Activated CD8-positive, alpha-beta memory T cell treated with anti-CD3 and anti-CD28 coated beads, Interleukin-2, amount 50 U/mL, for 4 hours (primary cell): ENCODE data around the gene ATP5ME.
A peak's percentile ranks its signal among the peaks of the same experiment; 100 is the strongest.
"Not testable (repeated sequence)": the region's sequence is repeated elsewhere in the genome, so short reads cannot be mapped to it uniquely, and the experiment has no call there.

Source experiments
- DNase-seq: peaks from one replicate; pipeline ENCODE4 v3.0.0-alpha.2; 2020

Gene ATP5ME

GRCh38 chr4:683247-683897 lies 9.3 kb upstream of the ATP5ME start:
- DNase-seq, result no peak

GRCh38 chr4:682490-683172 lies 8.6 kb upstream of the ATP5ME start:
- no peak for DNase-seq

GRCh38 chr4:681736-682451 lies 7.8 kb upstream of the ATP5ME start:
- no peak for DNase-seq

GRCh38 chr4:680928-681645 lies 7.0 kb upstream of the ATP5ME start:
- peak; percentile 55 for DNase-seq

GRCh38 chr4:680551-680927 lies 6.5 kb upstream of the ATP5ME start:
- DNase-seq, result peak; percentile 22

GRCh38 chr4:680091-680490 lies 6.0 kb upstream of the ATP5ME start:
- DNase-seq, result no peak

GRCh38 chr4:679629-680028 lies 5.6 kb upstream of the ATP5ME start:
- no peak for DNase-seq

- no peak for DNase-seq
Measured at GRCh38 chr4:679104-679481, 5.0 kb upstream of the ATP5ME start.

GRCh38 chr4:678331-679103 lies 4.4 kb upstream of the ATP5ME start:
- no peak for DNase-seq

- no peak for DNase-seq
Measured at GRCh38 chr4:677431-678293, 3.6 kb upstream of the ATP5ME start.

- no peak for DNase-seq
Measured at GRCh38 chr4:676871-677235, 2.8 kb upstream of the ATP5ME start.

- DNase-seq, result no peak
Measured at GRCh38 chr4:675980-676870, 2.1 kb upstream of the ATP5ME start.

- no peak for DNase-seq
Measured at GRCh38 chr4:675036-675882, 1.2 kb upstream of the ATP5ME start.

- DNase-seq, result peak; percentile 41
Measured at GRCh38 chr4:673349-674091, 556 bp downstream of the ATP5ME start.

- DNase-seq, result no peak
Measured at GRCh38 chr4:671769-672168, 2.3 kb downstream of the ATP5ME start.

- not testable (repeated sequence) for DNase-seq
Measured at GRCh38 chr4:669806-670559, 4.1 kb downstream of the ATP5ME start.

GRCh38 chr4:668219-668618 lies 5.9 kb downstream of the ATP5ME start:
- not testable (repeated sequence) for DNase-seq

- no peak for DNase-seq
Measured at GRCh38 chr4:667545-667925, 6.5 kb downstream of the ATP5ME start.
